Activated naive CD8-positive, alpha-beta T cell treated with anti-CD3 and anti-CD28 coated beads, Interleukin-2, amount 10 ng/mL, durations not matched to agents 7 days and 5 days (primary cell): ENCODE measurements around the gene ACAP2. TPM values are rescaled to one million over a fixed set of nuclear protein-coding genes. Genes with fewer than 3 reads are reported as not detected.
"Not testable (repeated sequence)": the region's sequence is repeated elsewhere in the genome, so short reads cannot be mapped to it uniquely, and the experiment has no call there.

Experiments used
- ATAC-seq: fragments of 150-1000 bp; cut with Tn5 transposase; one replicate; pipeline ENCODE4 v1.10.0; 2021; ENCODE audit warnings: low read depth, moderate library complexity
- POLR2A ChIA-PET: fragments of 350-600 bp; sonication (Branson Sonifier 250); formaldehyde crosslinking; loops from one replicate; lab custom pipeline; 2021; ENCODE audit warnings: antibody characterized with exemption; lab: Charles Lee
- DNase-seq: peaks from one replicate; pipeline ENCODE4 v3.0.0; 2021
- H3K27ac Mint-ChIP-seq: one replicate; pipeline ENCODE4 v1.8.0; 2022; ENCODE audit warnings: mild to moderate bottlenecking, mixed read lengths
- H3K27me3 Mint-ChIP-seq: one replicate; pipeline ENCODE4 v1.8.0; 2022; ENCODE audit warnings: mild to moderate bottlenecking, moderate library complexity, mixed read lengths
- H3K36me3 Mint-ChIP-seq: one replicate; pipeline ENCODE4 v1.8.0; 2021; ENCODE audit warnings: mild to moderate bottlenecking, mixed read lengths
- H3K4me1 Mint-ChIP-seq: one replicate; pipeline ENCODE4 v1.8.0; 2021; ENCODE audit warnings: mixed read lengths
- H3K4me3 Mint-ChIP-seq: one replicate; pipeline ENCODE4 v1.8.0; 2022; ENCODE audit warnings: mild to moderate bottlenecking, moderate library complexity, mixed read lengths
- H3K9me3 Mint-ChIP-seq: one replicate; pipeline ENCODE4 v1.8.0; 2021; ENCODE audit warnings: mixed read lengths
- total RNA-seq, 2 experiments: library from RNA; stranded (reverse); gene quantifications; one replicate each; pipeline ENCODE4 v1.2.3, GENCODE V29; 2021

Gene ACAP2
- total RNA-seq, 2 experiments from 2014 or later, result 68.3 to 73.4 TPM

DNA sequence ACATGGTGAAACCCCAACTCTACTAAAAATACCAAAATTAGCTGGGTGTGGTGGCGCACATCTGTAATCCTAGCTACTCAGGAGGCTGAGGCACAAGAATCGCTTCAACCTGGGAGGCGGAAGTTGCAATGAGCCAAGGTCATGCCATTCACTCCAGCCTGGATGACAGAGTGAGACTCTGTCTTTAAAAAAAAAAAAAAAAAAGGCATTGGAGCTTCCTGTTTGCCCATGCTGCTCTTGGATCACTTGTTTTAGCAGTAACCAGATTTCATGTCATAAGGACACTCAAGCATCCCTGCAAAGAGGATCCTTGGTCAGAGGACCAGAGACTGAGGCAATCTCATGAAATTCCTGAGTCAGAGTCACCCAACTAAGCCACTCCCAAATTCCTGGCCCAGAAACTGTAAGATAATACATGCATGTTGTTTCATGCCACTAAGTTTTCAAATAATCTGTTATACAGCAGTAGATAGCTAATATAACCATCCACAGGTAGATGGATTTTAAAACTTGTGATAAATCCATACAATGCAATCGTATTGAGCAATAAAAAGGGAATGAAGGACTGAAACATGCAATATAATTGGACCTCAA, 89.8 kb downstream of the ACAP2 start:
- peaks cover 40% of the 10 kb centered on the region for H3K36me3 Mint-ChIP-seq
- no peak overlapping the region for H3K4me3 Mint-ChIP-seq
- no peaks in the 10 kb centered on the region for H3K27me3 Mint-ChIP-seq
- no peaks in the 10 kb centered on the region for H3K4me1 Mint-ChIP-seq
- no peak overlapping the region for H3K27ac Mint-ChIP-seq
- no peak for DNase-seq
- ATAC-seq, result no peak
- H3K9me3 Mint-ChIP-seq, result no peaks in the 10 kb centered on the region
- POLR2A ChIA-PET, result no interaction called here

DNA sequence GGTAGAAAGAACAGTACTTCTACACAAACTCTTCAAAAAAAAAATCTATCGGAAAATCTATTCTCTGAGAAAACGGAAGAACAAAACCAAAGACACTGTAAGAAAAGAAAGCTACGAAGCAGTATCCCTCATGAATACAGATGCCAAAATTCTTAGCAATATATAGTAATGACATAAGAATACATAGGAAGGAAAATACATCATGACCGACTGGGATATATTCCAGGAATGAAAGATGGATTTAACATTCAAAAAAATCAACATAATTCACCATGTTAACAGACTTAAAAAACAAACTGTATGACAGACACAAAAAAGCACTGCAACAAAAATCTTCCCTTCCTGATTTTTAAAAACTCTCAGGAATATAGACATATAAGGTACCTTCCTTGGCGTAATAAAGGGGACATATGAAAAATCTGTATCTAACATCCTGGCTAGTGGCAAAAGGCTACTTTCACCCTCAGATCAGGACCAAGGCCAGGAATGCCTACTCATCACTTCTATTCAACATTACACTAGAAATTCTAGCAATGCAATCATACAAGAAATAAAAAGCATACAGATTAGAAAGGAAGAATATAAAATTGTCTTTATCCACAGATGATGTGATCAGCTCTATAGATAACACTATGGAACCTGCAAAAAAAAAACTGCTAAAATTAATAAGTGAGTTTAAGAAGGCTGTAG, 94.2 kb downstream of the ACAP2 start:
- H3K4me3 Mint-ChIP-seq, result no peak overlapping the region
- no peaks in the 10 kb centered on the region for H3K4me1 Mint-ChIP-seq
- peaks cover 15% of the 10 kb centered on the region for H3K36me3 Mint-ChIP-seq
- POLR2A ChIA-PET, result no interaction called here
- H3K27ac Mint-ChIP-seq, result no peak overlapping the region
- no peaks in the 10 kb centered on the region for H3K27me3 Mint-ChIP-seq
- no peak for ATAC-seq
- no peaks in the 10 kb centered on the region for H3K9me3 Mint-ChIP-seq
- no peak for DNase-seq

DNA sequence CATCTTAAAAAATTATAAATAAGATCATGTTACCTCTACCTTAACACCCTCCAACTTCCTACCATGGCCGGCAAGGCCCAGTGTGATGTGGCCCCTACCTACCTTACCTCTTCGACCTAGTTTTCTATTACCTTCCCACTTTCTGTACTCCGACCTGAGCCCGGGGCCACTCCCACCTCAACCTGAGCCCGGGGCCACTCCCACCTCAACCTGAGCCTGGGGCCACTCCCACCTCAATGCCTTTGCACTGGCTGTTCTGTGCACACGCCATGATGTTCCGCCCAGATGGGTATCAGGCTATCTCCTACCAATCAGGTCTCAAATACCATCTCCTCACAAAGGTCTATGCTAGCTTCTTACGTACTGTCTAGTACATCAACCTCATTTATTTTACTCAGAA, 105.1 kb downstream of the ACAP2 start:
- POLR2A ChIA-PET, result no interaction called here
- no peaks in the 10 kb centered on the region for H3K4me1 Mint-ChIP-seq
- H3K4me3 Mint-ChIP-seq, result no peak overlapping the region
- DNase-seq (no peak), ATAC-seq (no peak)
- H3K9me3 Mint-ChIP-seq, result no peaks in the 10 kb centered on the region
- peaks cover 24% of the 10 kb centered on the region for H3K36me3 Mint-ChIP-seq
- no peak overlapping the region for H3K27ac Mint-ChIP-seq
- no peaks in the 10 kb centered on the region for H3K27me3 Mint-ChIP-seq

DNA sequence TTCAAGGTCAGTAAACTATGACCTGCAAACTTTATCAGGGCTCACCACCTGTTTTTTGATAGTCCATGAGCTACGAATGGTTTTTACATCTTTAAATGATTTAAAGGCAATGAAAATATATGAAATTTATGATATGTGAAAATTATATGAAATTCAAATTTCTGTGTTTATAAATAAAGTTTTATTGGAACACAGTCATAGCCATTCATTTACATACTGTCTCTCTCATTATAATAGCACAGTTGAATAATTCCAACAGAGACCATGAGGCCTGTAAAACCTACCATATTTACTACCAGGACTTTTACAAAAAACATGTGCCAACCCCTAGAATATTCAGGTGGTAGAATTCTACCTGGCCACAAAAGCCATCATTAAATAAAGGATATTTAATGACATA, 107.9 kb downstream of the ACAP2 start:
- Mint-ChIP-seq H3K27me3 (no peaks in the 10 kb centered on the region), H3K4me1 (no peaks in the 10 kb centered on the region), H3K4me3 (no peak overlapping the region), H3K27ac (no peak overlapping the region), H3K36me3 (peaks cover 30% of the 10 kb centered on the region), H3K9me3 (no peaks in the 10 kb centered on the region)
- POLR2A ChIA-PET, result no interaction called here
- no peak for ATAC-seq
- DNase-seq, result no peak

DNA sequence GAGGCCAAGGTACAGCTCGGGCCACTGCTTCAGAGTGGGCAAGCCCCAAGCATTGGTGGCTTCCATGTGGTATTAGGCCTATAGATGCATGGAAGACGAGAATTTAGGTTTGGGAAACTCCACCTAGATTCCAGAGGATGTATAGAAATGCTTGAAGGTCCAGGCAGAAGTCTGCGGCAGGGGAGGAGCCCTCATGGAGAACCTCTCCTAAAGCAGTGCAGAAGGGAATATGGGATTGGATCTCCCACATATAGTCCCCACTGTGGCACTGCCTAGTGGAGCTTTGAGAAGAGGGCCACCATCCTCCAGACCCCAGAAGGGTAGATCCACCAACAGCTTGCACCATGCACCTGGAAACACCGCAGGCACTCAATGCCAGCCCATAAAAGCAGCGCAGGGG, 123.8 kb downstream of the ACAP2 start:
- ATAC-seq, result no peak
- Mint-ChIP-seq H3K36me3 (peaks cover 53% of the 10 kb centered on the region), H3K4me1 (peaks cover 6% of the 10 kb centered on the region), H3K4me3 (no peak overlapping the region), H3K27ac (no peak overlapping the region), H3K9me3 (peaks cover 11% of the 10 kb centered on the region), H3K27me3 (no peaks in the 10 kb centered on the region)
- DNase-seq, result no peak
- POLR2A ChIA-PET, result no interaction called here

DNA sequence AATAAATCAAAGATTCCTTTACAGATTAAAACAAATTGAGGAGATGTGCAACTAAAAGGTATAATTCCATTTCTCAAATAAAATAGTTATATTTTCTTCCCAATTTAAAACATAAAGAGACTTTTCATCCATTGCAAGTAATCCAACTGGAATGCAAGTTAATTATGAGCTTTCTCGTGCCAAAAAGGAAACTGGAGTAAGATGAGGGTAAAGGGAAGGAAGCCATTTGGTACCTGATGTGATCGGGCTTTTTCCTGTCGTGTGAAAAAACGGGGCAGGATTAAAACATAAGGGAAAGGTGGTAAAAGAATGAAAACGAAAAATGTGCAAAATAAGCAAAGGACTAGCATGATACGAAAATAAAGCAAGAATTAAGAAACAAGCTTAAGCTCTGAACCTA, 130.1 kb downstream of the ACAP2 start:
- ATAC-seq, result no peak
- Mint-ChIP-seq H3K27me3 (no peaks in the 10 kb centered on the region), H3K4me3 (no peak overlapping the region), H3K27ac (no peak overlapping the region), H3K9me3 (no peaks in the 10 kb centered on the region), H3K4me1 (peaks cover 2% of the 10 kb centered on the region), H3K36me3 (peaks cover 8% of the 10 kb centered on the region)
- POLR2A ChIA-PET, result no interaction called here
- DNase-seq, result no peak

DNA sequence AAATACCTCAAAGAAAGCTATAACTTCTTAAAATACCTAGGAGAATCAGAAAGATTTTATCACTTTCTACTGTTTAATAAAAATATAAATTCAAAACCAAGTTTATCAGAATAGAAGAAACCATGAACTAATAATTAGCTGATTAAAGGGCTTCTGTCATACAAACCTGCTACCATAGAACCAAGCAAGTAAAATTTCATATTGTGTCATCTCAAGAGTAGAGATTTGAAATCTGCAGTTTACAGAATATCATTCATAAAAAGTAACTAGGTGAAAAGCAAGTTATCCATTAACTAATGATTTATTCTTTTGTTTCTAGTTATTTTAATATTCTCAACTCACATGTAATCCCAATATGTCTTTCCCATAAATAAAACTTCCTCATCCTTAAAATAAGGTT, 135.1 kb downstream of the ACAP2 start:
- H3K27ac Mint-ChIP-seq, result no peak overlapping the region
- ATAC-seq, result no peak
- no peak for DNase-seq
- no peaks in the 10 kb centered on the region for H3K4me1 Mint-ChIP-seq
- H3K4me3 Mint-ChIP-seq, result no peak overlapping the region
- peaks cover 13% of the 10 kb centered on the region for H3K36me3 Mint-ChIP-seq
- H3K27me3 Mint-ChIP-seq, result no peaks in the 10 kb centered on the region
- no peaks in the 10 kb centered on the region for H3K9me3 Mint-ChIP-seq
- POLR2A ChIA-PET, result no interaction called here

DNA sequence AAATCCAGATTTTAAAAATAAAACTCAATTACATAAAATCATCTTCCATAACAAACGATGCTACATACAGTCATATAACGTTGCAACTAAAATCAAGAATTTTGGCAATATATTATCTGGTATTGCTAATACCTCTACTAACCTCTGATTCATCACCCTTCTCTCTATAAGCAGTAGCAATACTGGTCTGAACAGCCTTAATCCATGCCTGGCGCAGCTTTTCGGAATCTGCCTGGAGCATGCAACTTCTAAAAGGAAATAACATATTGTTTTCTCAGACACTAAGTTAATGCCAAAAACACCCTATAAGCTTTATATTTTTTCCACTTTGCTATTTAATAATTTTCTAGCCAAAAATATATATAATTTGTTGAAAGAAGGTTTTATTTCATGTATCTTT, 136.5 kb downstream of the ACAP2 start:
- no peaks in the 10 kb centered on the region for H3K27me3 Mint-ChIP-seq
- no peak for ATAC-seq
- no peak for DNase-seq
- POLR2A ChIA-PET, result no interaction called here
- H3K9me3 Mint-ChIP-seq, result no peaks in the 10 kb centered on the region
- no peaks in the 10 kb centered on the region for H3K4me1 Mint-ChIP-seq
- H3K36me3 Mint-ChIP-seq, result peaks cover 20% of the 10 kb centered on the region
- H3K4me3 Mint-ChIP-seq, result no peak overlapping the region
- H3K27ac Mint-ChIP-seq, result no peak overlapping the region

DNA sequence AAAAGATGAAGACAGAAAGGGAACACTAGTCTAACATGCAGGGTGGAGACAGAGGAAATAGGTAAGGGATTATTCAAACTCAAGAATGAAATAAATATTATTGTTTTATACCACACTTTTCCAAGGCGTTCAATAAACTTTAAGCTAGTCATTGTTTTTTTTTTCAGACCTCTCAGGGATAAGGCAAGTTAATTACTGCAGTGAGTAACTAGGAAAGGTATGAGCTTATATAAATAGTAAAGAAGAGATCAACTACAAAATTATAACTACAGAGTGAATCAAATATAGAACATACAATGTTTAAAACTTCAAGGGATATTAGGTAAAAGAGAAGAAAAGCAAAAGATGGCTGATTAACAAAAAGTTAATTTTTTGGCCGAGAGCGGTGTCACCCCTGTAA, 140.4 kb downstream of the ACAP2 start:
- Mint-ChIP-seq H3K27me3 (no peaks in the 10 kb centered on the region), H3K4me1 (peaks cover 2% of the 10 kb centered on the region), H3K9me3 (no peaks in the 10 kb centered on the region), H3K4me3 (no peak overlapping the region), H3K36me3 (peaks cover 30% of the 10 kb centered on the region), H3K27ac (no peak overlapping the region)
- POLR2A ChIA-PET, result no interaction called here
- ATAC-seq, result no peak
- DNase-seq, result no peak

DNA sequence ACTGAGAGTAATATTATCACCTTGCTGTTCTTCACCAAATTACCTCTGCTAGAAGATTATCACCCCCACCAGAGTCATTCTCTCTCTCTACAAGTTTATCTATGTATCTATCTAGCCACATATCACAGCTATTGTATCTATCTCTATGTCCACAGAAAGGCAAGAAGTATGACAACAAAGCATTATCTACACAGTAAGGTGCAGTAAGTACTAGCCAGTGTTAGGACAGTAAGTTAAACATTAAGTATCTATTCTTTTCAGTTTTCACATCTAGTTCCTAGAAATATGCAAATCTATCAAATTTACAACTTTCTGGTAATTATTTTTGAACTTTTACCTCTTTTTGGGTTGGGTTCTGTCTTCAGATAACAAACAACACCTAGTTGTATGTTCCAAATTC, 145.4 kb downstream of the ACAP2 start:
- no peak overlapping the region for H3K4me3 Mint-ChIP-seq
- H3K9me3 Mint-ChIP-seq, result no peaks in the 10 kb centered on the region
- no peak for DNase-seq
- peaks cover 29% of the 10 kb centered on the region for H3K36me3 Mint-ChIP-seq
- POLR2A ChIA-PET, result no interaction called here
- no peak overlapping the region for H3K27ac Mint-ChIP-seq
- no peaks in the 10 kb centered on the region for H3K27me3 Mint-ChIP-seq
- peaks cover 2% of the 10 kb centered on the region for H3K4me1 Mint-ChIP-seq
- no peak for ATAC-seq

DNA sequence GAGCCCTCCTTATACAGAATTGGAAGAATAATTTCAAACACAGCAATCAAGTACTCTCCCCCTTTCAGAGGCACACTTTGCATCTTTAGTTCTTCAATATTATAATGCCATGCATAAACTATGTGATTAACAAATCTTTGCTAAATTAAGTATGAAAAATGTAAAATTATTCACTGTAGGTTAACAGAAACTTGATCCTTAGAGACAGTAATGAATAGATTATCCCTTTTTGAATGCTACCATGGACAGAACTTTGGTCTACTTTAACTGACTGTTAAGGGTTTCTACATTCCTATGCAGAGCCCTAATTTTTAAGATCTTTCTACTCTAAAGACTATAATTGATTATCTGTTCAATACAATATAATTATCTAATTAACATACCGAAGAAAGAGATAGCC, 146.2 kb downstream of the ACAP2 start:
- DNase-seq (no peak), ATAC-seq (no peak)
- POLR2A ChIA-PET, result no interaction called here
- Mint-ChIP-seq H3K9me3 (no peaks in the 10 kb centered on the region), H3K36me3 (peaks cover 29% of the 10 kb centered on the region), H3K4me3 (no peak overlapping the region), H3K27me3 (no peaks in the 10 kb centered on the region), H3K4me1 (peaks cover 2% of the 10 kb centered on the region), H3K27ac (no peak overlapping the region)

DNA sequence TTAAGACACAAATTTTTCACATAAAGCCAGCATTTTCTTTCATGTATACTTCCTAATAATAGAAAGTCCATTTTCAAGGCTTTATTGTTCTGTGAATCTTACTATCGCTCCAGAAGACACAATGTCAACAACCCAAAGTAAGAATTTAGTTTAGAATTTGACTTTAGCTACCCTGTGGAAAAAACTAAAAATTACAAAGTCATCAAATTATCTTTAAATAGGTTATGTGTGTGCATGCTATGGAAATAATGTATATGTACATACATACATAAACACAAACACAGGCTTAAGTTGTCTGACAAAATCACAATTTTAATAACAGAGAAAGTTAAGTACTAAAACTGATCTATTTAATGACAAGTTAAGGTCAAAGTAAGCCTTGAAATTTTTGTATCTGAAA, 151.7 kb downstream of the ACAP2 start:
- no peaks in the 10 kb centered on the region for H3K9me3 Mint-ChIP-seq
- no peak overlapping the region for H3K4me3 Mint-ChIP-seq
- POLR2A ChIA-PET, result interaction anchor here (0.6 kb wide), 1 partner anchor 250 kb away, joined by 6 read pairs; no protein-coding TSS in a partner anchor
- ATAC-seq (no peak), DNase-seq (no peak)
- H3K36me3 Mint-ChIP-seq, result peaks cover 29% of the 10 kb centered on the region
- no peak overlapping the region for H3K27ac Mint-ChIP-seq
- H3K4me1 Mint-ChIP-seq, result no peaks in the 10 kb centered on the region
- no peaks in the 10 kb centered on the region for H3K27me3 Mint-ChIP-seq

DNA sequence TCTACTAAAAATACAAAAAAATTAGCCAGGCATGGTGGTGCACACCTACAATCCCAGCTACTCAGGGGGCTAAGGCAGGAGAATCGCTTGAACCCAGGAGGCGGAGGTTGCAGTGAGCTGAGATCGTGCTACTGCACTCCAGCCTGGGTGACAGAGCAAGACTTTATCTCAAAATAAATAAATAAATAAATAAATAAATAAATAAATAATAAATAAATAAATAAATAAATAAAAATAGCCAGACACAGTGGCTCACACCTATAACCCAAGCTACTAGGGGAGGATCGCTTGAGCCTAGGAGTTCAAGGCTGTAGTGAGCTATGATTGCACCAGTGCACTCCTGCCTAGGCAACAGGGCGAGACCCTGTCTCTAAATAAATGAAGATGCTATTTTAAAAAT, 152.2 kb downstream of the ACAP2 start:
- not testable (repeated sequence) for H3K27me3 Mint-ChIP-seq, ATAC-seq, H3K4me1 Mint-ChIP-seq, H3K9me3 Mint-ChIP-seq, H3K27ac Mint-ChIP-seq, DNase-seq, H3K4me3 Mint-ChIP-seq
- POLR2A ChIA-PET, result interaction anchor here (0.6 kb wide), 1 partner anchor 250 kb away, joined by 6 read pairs; no protein-coding TSS in a partner anchor
- peaks cover 28% of the 10 kb centered on the region for H3K36me3 Mint-ChIP-seq

DNA sequence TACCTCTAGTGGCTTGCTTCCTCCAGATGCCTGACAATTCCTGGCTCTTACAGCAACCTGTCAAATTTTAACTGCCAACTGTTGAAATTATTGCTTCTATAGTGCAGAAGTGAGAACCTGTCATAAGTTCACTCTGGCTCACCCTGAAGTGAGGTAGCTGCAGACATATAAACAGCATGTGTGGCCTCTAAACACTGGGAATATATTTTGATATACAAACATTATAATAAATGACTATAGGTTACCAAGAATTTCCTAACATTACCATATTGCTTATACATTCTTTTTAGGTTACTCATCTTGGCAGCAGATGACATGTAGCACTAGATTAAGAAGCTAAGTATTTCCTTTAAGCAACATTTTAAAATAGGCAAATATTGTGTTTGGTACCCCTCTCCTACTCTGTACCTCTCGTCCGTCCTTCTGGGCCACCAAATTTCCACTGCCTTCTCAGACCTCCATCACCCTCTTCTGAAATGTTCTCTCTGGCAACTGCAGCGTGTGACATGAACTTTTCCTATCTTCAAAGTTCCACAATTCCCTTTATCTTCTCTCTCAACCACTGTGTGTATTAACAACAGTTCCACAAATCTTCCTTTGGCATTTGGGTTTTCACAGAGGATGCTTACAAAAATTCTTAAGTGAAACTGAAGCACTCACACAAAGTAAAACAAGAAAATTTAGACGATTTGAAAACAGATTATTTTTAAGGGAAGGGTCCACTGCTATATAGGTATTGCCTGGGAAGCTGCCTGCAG, 156.5 kb downstream of the ACAP2 start:
- peaks cover 14% of the 10 kb centered on the region for H3K36me3 Mint-ChIP-seq
- no peaks in the 10 kb centered on the region for H3K27me3 Mint-ChIP-seq
- H3K27ac Mint-ChIP-seq, result no peak overlapping the region
- ATAC-seq, result no peak
- DNase-seq, result no peak
- H3K9me3 Mint-ChIP-seq, result no peaks in the 10 kb centered on the region
- H3K4me1 Mint-ChIP-seq, result no peaks in the 10 kb centered on the region
- no peak overlapping the region for H3K4me3 Mint-ChIP-seq
- POLR2A ChIA-PET, result no interaction called here
